Neutrophil (primary cell): Measurements from ENCODE around the gene NXPE4.

ENCODE experiments used
- H3K27ac ChIP-seq: fragments of 200-600 bp; sonication (generic); 2 replicates; pipeline ENCODE4 v1.5.1; 2016; ENCODE audit warnings: mild to moderate bottlenecking, moderate library complexity
- H3K27me3 ChIP-seq: fragments of 200-600 bp; sonication (generic); 2 replicates; pipeline ENCODE4 v1.6.0; 2016; ENCODE audit warnings: mild to moderate bottlenecking
- H3K36me3 ChIP-seq: fragments of 200-600 bp; sonication (generic); 2 replicates; pipeline ENCODE4 v1.5.1; 2017
- H3K4me1 ChIP-seq, 2 experiments: fragments of 200-600 bp in 1 of 2; sonication (generic) in 1 of 2; 1 replicate in 1 of 2; 2 replicates in 1 of 2; pipeline versions ENCODE4 v1.5.1 to v1.6.1; 2013 to 2016; ENCODE audit warnings: low read depth in 1 of 2, low read length in 1 of 2, mild to moderate bottlenecking in 1 of 2, moderate library complexity in 1 of 2; ENCODE audit not compliant: control insufficient read depth in 1 of 2, insufficient read depth in 1 of 2
- H3K4me3 ChIP-seq, 2 experiments: fragments of 200-600 bp in 1 of 2; sonication (generic) in 1 of 2; 1 replicate in 1 of 2; 2 replicates in 1 of 2; pipeline ENCODE4 v1.5.1; 2013 to 2016; ENCODE audit warnings: low read depth in 1 of 2, low read length in 1 of 2, mild to moderate bottlenecking in 1 of 2, moderate library complexity in 1 of 2
- H3K9me3 ChIP-seq: fragments of 200-600 bp; sonication (generic); 2 replicates; pipeline ENCODE4 v1.5.1; 2016
- TF ChIP-seq, protein P1 (sequence below): fragments of 200-600 bp; sonication (generic); IDR thresholded peaks from 2 replicates; pipeline ENCODE4 v1.5.1; 2016; ENCODE audit warnings: antibody characterized with exemption

The NXPE4 gene

DNA sequence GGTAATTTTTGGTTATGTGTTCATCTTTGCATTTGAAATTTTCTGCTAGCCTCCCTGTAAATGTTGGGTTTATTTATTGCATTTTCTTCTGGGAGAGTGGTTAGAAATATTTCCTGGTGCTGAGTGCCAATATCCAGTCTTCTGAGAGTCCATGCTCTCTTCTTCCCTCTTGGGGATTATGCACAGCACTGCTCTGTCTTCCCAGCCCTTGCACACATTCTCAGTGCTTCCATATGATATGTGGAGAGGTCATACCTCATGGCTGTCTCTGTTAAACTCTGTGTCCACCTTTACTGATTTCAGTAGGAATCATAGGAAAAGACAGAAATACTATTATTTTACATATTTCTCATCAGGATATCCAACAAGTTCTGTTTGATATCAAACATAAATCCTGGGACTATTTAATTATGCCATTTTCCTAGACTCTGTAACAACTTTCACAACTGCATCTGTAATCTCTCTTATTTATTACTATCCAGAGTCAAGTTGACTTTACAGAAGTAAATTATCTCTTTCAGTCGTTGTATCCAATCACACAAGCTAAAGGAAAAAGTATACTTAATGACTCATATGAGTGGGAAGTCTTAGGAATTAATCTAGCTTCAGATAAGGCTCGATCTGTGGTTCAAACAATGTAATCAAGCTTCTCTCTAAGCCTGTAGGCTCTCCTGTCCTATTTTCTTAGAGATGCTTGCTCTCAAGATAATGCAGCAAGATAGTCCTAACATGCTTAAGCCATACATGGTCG, 33.2 kb downstream of the NXPE4 start:
- H3K36me3 ChIP-seq = no peaks in the 10 kb centered on the region
- no peaks in the 10 kb centered on the region for H3K4me1 ChIP-seq
- H3K27me3 ChIP-seq = no peaks in the 10 kb centered on the region
- H3K9me3 ChIP-seq = no peaks in the 10 kb centered on the region
- TF ChIP-seq, protein P1, sequence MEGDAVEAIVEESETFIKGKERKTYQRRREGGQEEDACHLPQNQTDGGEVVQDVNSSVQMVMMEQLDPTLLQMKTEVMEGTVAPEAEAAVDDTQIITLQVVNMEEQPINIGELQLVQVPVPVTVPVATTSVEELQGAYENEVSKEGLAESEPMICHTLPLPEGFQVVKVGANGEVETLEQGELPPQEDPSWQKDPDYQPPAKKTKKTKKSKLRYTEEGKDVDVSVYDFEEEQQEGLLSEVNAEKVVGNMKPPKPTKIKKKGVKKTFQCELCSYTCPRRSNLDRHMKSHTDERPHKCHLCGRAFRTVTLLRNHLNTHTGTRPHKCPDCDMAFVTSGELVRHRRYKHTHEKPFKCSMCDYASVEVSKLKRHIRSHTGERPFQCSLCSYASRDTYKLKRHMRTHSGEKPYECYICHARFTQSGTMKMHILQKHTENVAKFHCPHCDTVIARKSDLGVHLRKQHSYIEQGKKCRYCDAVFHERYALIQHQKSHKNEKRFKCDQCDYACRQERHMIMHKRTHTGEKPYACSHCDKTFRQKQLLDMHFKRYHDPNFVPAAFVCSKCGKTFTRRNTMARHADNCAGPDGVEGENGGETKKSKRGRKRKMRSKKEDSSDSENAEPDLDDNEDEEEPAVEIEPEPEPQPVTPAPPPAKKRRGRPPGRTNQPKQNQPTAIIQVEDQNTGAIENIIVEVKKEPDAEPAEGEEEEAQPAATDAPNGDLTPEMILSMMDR = no peak
- H3K27ac ChIP-seq = no peak overlapping the region
- H3K4me3 ChIP-seq = no peak overlapping the region

DNA sequence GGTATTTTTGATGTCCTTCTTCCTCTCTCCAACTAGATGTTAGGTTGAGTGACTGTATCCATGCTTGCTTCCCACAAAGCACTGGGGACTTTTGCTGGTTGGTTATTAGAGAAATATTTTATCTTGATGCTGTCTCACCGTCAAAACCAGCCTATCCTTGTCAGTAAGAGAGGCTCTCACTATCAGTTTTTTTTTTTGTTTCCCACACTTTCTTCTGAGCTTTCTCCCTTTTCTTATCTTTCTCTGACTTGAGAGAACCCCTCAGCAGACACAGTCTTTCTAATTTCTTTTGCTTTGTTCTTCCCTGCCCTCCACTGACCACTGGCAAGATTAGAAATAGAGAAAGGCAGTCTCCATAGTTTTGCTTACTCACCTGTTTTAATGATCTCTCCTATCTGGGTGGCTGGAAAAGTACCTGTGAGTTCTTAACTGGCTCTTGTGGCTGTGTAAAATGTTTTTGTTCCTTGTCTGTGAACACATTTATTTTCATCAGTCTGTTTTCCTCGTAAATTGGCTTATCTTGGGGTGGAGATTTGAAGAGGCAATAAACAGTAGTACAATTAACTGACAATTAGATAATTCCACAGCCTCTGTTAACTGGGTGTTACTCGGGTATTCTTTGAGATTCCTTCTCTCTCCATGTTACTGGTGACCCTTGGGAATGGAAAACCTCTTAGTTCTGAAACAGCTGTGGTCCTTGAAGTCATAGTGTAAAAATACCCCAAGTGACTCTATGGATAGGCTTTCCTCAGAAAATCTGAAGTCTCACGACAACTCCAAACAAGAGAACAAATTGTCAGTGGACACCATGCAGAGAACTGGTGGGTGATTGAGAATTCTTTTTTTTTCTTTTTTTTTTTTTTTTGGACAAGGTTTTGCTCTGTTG, 35.9 kb downstream of the NXPE4 start, which contains the start of gene NXPE1:
TSS of gene NXPE1 (minus strand) at position 457 of the 886 bp plus-strand sequence. CDS start 8,680 bp downstream, outside the sequence.
- Histone ChIP-seq H3K4me1 (no peaks in the 10 kb centered on the region), H3K9me3 (no peaks in the 10 kb centered on the region), H3K36me3 (no peaks in the 10 kb centered on the region), H3K4me3 (no peak within 1 kb of the TSS), H3K27ac (no peak within 1 kb of the TSS), H3K27me3 (no peaks in the 10 kb centered on the region)
- TF ChIP-seq, protein P1 = no peak

DNA sequence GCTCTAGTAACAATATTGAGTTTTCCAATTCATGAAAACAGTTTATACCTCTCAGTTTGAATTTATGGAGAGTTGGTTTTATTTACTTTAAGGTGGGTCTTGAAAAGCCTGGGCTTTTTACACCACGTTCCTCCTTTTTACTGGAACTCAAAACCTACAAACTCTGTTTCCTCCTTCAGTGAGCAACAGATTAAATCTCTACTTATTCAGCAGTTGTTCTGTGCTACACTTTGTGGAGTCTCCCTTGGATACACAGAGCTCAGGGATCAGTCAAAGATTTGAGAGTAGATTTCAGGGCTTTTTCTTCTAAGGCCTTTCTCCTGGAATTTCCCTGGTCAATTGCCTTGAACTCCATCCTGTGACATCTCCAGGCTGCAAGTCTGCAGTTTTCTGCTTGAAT, 39.5 kb downstream of the NXPE4 start:
- Histone ChIP-seq H3K36me3 (no peaks in the 10 kb centered on the region), H3K27me3 (no peaks in the 10 kb centered on the region), H3K27ac (no peak overlapping the region), H3K4me3 (no peak overlapping the region), H3K4me1 (no peaks in the 10 kb centered on the region), H3K9me3 (no peaks in the 10 kb centered on the region)
- TF ChIP-seq, protein P1 = no peak

DNA sequence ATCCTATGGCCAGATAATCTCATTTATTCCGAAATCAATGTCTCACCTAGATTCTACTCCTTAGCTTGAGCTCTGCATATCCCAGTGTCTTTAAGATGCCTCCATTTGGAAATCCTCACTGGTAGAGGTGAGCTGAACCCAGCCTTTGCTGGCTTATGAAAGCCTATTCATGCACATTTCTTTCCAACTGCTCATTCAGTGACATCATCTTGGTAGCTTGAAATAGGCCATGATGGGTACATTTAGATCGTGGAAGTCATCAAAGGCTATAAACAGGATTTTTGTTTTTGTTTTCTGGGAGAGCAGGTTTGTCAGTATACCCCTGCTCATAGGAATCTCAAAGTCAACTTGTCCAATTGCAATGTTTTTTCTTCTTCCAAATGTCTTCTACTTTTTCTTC, 41.9 kb downstream of the NXPE4 start:
- Histone ChIP-seq H3K4me1 (no peaks in the 10 kb centered on the region), H3K27ac (no peak overlapping the region), H3K9me3 (no peaks in the 10 kb centered on the region), H3K27me3 (no peaks in the 10 kb centered on the region), H3K36me3 (no peaks in the 10 kb centered on the region), H3K4me3 (no peak overlapping the region)
- TF ChIP-seq, protein P1 = no peak

DNA sequence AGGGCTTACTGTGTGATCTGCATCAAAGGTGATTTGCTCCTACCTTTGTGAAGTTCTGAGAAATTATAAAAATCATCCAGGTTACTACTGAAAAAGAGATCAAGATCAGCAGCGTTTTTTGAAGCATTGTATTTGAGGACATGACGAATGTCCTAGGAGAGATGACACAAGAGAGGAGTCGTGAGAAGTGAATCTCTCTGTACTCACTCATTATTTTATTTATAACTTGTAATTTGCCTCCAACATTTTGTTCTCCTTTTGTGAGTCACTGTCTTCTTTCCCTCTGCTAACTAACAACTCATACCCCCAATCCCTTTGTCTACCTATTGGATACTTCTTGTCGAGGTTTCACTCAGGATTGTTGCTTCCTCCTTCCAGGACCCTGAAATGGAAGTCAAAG, 44.5 kb downstream of the NXPE4 start:
- Histone ChIP-seq H3K27me3 (no peaks in the 10 kb centered on the region), H3K4me3 (no peak overlapping the region), H3K9me3 (no peaks in the 10 kb centered on the region), H3K36me3 (no peaks in the 10 kb centered on the region), H3K27ac (no peak overlapping the region), H3K4me1 (no peaks in the 10 kb centered on the region)
- TF ChIP-seq, protein P1 = no peak
